Skeletal muscle satellite cell (primary cell): Measurements from ENCODE around the gene PAF1.

Source experiments
- H3K27me3 ChIP-seq: 2 replicates; pipeline ENCODE4 v1.7.0; 2013; ENCODE audit warnings: low read length; ENCODE audit not compliant: control insufficient read depth, insufficient read depth
- H3K36me3 ChIP-seq: 2 replicates; pipeline ENCODE4 v1.7.0; 2013; ENCODE audit warnings: mild to moderate bottlenecking, control low read depth, low read length; ENCODE audit not compliant: insufficient read depth
- H3K4me1 ChIP-seq: 2 replicates; pipeline ENCODE4 v1.7.0; 2013; ENCODE audit warnings: low read length; ENCODE audit not compliant: control insufficient read depth, insufficient read depth
- H3K4me2 ChIP-seq: 2 replicates; pipeline ENCODE4 v1.7.0; 2013; ENCODE audit warnings: mild to moderate bottlenecking, low read length
- H3K4me3 ChIP-seq: 2 replicates; pipeline ENCODE4 v1.7.0; 2013; ENCODE audit warnings: low read length
- H3K9ac ChIP-seq: 2 replicates; pipeline ENCODE4 v1.7.0; 2013; ENCODE audit warnings: mild to moderate bottlenecking, low read depth, low read length, moderate library complexity
- H3K9me3 ChIP-seq: replicated peaks from 2 replicates; pipeline ENCODE4 v1.7.0; 2013; ENCODE audit warnings: mild to moderate bottlenecking, control low read depth, low read length

Gene PAF1

DNA sequence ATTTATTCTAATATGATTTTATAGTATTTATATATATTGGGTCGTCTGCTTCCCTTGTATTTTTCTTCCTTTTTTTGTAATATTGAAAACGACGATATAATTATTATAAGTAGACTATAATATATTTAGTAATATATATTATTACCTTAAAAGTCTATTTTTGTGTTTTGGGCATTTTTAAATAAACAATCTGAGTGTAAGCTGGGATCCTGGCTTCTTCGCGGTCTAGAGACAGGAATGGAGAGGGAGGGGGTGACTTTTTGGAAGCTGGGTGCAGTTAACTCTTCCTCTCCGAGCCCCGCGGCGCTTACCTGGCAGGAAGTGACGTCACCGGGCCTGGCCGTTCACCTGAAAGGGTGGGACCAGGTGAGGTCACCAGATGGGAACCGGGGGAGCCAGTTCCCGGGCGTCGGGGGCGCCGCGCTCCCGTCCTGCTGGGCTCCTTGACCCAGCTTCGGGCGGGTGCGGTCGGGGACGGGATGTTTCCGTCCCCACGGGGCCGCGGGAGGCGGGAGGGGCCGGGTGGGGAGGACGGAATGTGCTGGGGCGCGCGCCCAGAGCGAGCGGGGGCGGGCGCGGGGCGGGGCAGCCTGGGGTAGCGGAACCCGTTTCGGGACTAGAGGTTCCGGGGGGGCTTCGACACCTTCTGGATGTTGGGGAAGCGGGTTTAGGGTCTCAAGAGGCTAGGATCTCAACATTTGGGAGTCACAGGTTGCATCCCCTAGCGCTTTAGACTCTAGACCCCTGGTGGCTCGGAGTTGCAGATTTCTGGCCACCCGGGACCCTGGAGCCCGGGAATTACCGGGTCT, 18.5 kb upstream of the PAF1 start:
- Histone ChIP-seq H3K27me3 (no peaks in the 10 kb centered on the region), H3K36me3 (peaks cover 15% of the 10 kb centered on the region), H3K4me3 (peak overlapping the region; percentile 80), H3K9ac (peak overlapping the region; percentile 91), H3K4me1 (peaks cover 29% of the 10 kb centered on the region), H3K4me2 (peak overlapping the region; percentile 86), H3K9me3 (no peaks in the 10 kb centered on the region)

DNA sequence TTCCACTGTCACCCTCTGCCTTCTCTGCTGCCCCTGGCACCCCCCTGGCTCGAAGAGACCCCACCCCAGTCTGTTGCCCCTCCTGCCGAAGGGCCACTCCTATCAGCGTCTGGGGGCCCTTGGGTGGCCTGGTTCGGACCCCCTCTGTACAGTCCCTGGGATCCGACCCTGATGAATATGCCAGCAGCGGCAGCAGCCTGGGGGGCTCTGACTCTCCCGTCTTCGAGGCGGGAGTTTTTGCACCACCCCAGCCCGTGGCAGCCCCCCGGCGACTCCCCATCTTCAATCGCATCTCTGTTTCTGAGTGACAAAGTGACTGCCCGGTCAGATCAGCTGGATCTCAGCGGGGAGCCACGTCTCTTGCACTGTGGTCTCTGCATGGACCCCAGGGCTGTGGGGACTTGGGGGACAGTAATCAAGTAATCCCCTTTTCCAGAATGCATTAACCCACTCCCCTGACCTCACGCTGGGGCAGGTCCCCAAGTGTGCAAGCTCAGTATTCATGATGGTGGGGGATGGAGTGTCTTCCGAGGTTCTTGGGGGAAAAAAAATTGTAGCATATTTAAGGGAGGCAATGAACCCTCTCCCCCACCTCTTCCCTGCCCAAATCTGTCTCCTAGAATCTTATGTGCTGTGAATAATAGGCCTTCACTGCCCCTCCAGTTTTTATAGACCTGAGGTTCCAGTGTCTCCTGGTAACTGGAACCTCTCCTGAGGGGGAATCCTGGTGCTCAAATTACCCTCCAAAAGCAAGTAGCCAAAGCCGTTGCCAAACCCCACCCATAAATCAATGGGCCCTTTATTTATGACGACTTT, 17.7 kb upstream of the PAF1 start:
- H3K9ac ChIP-seq = peak overlapping the region; percentile 91
- peak overlapping the region; percentile 80 for H3K4me3 ChIP-seq
- H3K27me3 ChIP-seq = no peaks in the 10 kb centered on the region
- H3K9me3 ChIP-seq = no peaks in the 10 kb centered on the region
- peak overlapping the region; percentile 86 for H3K4me2 ChIP-seq
- H3K36me3 ChIP-seq = peaks cover 15% of the 10 kb centered on the region
- peaks cover 31% of the 10 kb centered on the region for H3K4me1 ChIP-seq

DNA sequence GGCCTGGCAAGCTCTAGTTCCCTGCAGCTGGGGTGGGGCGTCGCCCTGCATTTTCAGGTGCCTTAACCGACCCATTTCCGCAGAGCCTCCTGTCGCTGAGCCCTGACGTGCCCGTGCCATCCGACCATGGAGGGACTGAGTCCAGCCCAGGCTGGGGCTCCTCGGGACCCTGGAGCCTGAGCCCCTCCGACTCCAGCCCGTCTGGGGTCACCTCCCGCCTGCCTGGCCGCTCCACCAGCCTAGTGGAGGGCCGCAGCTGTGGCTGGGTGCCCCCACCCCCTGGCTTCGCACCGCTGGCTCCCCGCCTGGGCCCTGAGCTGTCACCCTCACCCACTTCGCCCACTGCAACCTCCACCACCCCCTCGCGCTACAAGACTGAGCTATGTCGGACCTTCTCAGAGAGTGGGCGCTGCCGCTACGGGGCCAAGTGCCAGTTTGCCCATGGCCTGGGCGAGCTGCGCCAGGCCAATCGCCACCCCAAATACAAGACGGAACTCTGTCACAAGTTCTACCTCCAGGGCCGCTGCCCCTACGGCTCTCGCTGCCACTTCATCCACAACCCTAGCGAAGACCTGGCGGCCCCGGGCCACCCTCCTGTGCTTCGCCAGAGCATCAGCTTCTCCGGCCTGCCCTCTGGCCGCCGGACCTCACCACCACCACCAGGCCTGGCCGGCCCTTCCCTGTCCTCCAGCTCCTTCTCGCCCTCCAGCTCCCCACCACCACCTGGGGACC, 16.9 kb upstream of the PAF1 start:
- Histone ChIP-seq H3K9ac (peak overlapping the region; percentile 91), H3K4me1 (peaks cover 37% of the 10 kb centered on the region), H3K4me2 (peak overlapping the region; percentile 86), H3K9me3 (no peaks in the 10 kb centered on the region), H3K36me3 (peaks cover 15% of the 10 kb centered on the region), H3K27me3 (no peaks in the 10 kb centered on the region), H3K4me3 (peak overlapping the region; percentile 80)

DNA sequence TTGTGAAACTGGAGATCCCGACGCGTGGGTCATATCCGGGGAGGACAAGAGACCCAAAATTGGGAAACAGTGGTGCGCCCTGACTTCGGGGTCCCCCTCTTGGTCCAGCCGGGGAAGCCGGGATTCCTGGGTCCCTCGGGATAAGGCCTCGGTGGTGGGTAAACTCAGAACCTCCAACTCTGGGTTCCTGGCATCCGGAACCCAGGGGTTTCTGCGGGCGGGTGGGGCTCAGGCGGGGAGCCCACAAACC, 16.4 kb upstream of the PAF1 start:
- peak overlapping the region; percentile 86 for H3K4me2 ChIP-seq
- H3K4me3 ChIP-seq = peak overlapping the region; percentile 80
- peak overlapping the region; percentile 91 for H3K9ac ChIP-seq
- H3K9me3 ChIP-seq = no peaks in the 10 kb centered on the region
- H3K27me3 ChIP-seq = no peaks in the 10 kb centered on the region
- H3K4me1 ChIP-seq = peaks cover 42% of the 10 kb centered on the region
- H3K36me3 ChIP-seq = peaks cover 15% of the 10 kb centered on the region

DNA sequence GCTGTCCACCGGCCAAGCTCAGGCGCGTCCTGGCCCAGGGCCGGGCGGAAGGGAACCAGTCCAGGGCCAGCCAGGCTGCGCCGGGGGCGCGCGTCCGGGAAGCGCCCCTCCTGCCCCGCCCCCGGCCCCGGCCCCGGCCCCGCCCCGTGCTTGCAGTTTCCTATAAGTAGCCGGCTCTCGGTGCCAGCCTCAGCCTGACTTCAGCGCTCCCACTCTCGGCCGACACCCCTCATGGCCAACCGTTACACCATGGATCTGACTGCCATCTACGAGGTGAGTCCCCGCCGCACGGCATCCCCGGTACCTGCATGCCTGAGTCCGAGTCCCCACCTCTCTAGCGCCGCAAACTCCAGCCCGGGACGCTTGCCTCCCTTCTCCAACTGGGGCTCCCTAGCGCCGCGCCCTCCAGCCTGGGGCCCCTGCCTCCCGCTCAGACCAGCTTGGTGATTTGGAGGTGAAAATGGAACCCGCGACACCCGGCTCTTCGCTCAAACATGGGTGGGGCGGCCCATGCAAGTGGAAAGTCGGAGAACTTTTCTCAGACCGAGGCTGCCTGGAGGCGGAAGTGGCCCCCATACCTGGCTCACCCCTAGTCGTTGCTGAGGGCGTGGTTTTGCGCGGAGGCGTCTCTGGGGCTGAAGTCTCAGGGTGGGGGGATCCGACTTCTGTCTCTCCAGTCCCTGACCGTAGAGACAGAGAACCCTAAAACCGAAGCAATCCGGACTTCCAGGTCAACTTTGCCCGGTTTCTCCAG, 15.9 kb upstream of the PAF1 start, which contains the start of gene ZFP36:
Gene ZFP36, plus strand, starts transcription at position 192 of the 754 bp plus-strand sequence. Its CDS starts 58 bp downstream, at position 250.
- Histone ChIP-seq H3K4me3 (peak within 1 kb of the TSS; percentile 80), H3K9ac (peak within 1 kb of the TSS; percentile 91), H3K9me3 (no peaks in the 10 kb centered on the region), H3K4me1 (peaks cover 47% of the 10 kb centered on the region), H3K4me2 (peak within 1 kb of the TSS; percentile 88), H3K27me3 (no peaks in the 10 kb centered on the region), H3K36me3 (peaks cover 15% of the 10 kb centered on the region)

DNA sequence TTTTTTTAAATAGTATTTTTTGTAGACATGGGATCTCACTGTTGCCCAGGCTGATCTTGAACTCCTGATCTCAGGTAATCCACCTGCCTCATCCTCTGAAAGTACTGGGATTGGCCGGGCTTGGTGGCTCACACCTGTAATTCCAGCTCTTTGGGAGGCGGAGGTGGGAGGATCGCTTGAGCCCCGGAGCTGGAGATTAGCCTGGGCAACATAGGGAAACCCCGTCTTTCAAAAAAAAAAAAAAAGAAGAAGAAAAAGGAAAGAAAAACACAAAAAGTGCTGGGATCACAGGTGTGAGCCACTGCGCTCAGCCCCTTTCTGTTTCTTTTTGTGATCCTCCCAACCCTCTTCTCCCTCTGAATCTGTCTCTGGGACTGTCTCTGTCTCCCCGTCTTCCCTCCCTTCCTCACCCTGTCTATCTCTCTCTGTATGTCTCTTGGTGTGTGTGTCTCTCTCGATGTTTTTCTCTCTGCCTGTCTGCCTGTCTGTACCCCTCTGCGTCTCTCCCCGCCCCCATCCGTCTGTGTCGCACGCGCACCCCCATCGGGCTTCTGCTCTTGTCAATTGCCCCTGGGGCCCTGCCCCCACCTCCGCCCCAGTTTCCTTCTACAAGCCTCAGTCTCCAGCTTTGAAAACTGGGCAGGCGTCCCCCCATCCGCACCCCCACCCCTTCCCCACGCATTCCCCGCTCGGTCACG, 15.2 kb upstream of the PAF1 start:
- no peaks in the 10 kb centered on the region for H3K9me3 ChIP-seq
- peak overlapping the region; percentile 77 for H3K9ac ChIP-seq
- H3K4me2 ChIP-seq = peak overlapping the region; percentile 88
- no peaks in the 10 kb centered on the region for H3K27me3 ChIP-seq
- peak overlapping the region; percentile 80 for H3K4me3 ChIP-seq
- H3K4me1 ChIP-seq = peaks cover 49% of the 10 kb centered on the region
- H3K36me3 ChIP-seq = peaks cover 15% of the 10 kb centered on the region

DNA sequence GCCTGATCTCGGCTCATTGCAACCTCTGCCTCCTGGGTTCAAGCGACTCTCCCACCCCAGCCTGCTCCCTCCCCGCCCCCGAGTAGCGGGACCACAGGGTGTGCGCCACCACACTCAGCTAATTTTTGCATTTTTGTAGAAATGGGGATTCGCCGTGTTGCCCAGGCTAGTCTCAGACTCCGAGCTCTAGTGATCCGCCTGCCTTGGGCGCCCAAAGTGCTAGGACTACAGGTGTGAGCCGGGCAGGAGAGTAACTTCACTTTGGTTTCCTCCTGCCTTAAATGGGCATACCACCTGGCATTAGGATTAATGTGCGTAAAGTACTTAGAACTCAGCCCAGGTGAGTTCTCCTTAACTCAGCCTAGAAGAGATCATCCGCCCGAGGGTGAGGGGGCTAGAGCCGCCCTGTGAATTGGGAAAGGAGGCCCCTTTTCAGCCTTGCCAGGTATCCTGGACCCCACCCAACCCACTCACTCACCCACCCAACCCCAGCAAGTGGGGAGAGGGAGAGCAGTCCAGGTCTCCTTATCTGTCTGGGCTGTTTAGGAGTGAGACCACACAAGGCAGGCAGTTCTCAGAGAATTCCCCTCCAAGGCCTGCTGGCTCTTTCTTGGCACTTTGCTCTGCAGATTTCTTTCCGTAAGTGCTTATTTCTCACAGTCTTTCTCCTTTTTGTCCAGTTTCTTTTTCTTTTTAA, 14.5 kb upstream of the PAF1 start:
- Histone ChIP-seq H3K9ac (peak overlapping the region; percentile 77), H3K36me3 (peaks cover 15% of the 10 kb centered on the region), H3K4me3 (no peak overlapping the region), H3K4me2 (peak overlapping the region; percentile 88), H3K4me1 (peaks cover 44% of the 10 kb centered on the region), H3K9me3 (no peaks in the 10 kb centered on the region), H3K27me3 (no peaks in the 10 kb centered on the region)

DNA sequence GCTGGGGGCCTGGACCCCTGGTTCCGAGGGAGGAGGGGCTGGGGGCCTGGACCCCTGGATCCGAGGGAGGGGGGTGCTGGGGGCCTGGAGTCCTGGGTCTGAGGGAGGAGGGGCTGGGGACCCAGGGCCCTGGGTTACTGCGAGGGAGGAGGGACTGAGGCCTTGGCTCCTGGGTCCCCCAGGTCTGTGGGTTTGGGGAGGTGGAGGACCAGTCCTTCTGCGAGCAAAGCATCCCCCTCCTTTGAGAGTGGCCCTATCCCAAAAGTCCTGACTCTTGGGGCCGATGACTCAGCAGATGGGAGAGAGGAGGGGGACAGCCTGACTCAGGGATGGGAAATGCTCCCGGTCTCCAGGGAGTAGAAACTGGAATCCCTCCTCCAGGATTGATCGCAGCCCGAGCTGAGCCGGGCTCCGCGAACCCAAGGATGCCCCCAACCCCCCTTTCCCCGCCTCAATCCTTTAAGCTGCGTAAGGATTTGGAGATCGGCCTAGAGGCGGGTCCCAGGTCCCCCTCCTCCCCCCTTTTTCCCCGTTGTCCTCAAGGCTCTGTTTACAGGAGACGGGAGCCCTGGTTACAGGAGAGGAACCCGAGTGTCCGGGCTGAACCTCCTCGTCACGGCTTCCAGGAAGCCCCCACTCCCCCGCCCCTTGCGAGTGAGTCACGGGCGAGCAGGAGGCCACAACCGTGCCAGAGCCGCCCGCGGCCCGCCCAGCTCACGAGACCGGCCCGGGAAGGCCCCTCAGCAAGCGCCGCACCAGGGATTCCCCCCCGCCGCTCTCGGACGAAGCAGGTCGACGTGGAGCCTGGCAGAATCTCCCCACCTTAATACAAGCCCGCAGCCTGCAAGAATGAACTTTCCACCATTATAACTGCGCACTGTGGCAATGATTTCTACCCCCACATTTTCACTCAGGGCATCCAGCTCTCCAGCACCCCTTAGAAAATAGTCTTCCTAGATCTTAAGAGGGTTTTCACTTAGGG, 12.7 kb upstream of the PAF1 start:
- Histone ChIP-seq H3K27me3 (no peaks in the 10 kb centered on the region), H3K4me1 (peaks cover 40% of the 10 kb centered on the region), H3K36me3 (peaks cover 14% of the 10 kb centered on the region), H3K9ac (peak overlapping the region; percentile 96), H3K9me3 (no peaks in the 10 kb centered on the region), H3K4me2 (peak overlapping the region; percentile 91), H3K4me3 (peak overlapping the region; percentile 67)

DNA sequence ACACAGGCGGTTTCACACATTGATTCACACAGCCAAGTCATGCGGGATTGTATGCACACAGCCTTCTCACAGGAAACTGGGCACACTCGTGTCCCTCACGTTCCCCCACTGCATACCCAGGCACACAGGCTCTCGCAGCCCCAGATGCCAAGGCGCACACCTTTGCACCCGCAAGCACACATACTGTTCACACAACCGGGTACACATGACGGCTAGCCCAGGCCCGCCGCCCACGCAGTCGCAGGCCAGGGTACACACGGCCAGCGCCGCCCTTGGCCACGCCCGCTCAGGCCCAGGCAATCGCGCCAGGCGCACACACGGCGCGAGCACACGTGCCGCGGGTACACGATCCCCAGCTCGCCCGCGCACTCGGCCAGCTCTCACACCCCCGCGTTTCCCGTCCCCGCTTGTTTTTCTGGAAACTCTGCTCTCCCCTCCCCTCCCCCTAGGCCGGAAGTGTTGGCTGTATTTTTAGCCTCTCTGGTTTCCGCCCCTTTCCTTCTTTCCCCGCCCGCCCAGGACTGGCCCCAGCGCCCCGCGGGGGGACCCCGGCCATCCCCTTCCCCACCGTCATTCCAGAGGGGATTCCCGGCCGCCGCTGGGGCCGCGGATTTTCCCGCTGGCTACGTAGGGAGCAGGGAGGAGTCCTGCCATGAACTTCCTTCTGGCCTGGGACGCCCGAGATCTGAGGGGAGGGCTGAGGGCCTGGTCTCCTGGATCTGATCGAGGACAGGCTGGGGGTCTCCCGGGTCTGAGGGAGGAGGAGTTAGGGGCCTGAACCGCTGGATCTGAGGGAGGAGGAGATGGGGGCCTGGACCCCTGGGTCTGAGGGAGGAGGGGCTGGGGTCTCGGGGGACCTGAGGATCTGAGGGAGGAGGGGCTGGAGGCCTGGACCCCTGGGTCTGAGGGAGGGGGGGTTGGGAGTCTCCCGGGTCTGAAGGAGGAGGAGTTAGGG, 11.7 kb upstream of the PAF1 start:
- H3K4me3 ChIP-seq = peak overlapping the region; percentile 67
- H3K4me1 ChIP-seq = peaks cover 50% of the 10 kb centered on the region
- H3K27me3 ChIP-seq = no peaks in the 10 kb centered on the region
- peak overlapping the region; percentile 91 for H3K4me2 ChIP-seq
- peaks cover 4% of the 10 kb centered on the region for H3K36me3 ChIP-seq
- H3K9me3 ChIP-seq = no peaks in the 10 kb centered on the region
- peak overlapping the region; percentile 96 for H3K9ac ChIP-seq
